ENCODE measurements around the gene EDN1.

GRCh38 chr6:12295558-12296254 lies 5.5 kb downstream of the EDN1 start:
- TF ChIP-seq POLR2AphosphoS5 (IDR thresholded peaks at IDR 0.05; ENCODE audit: borderline replicate concordance, low read depth, low read length) (no peak), EZH2 (IDR thresholded peaks at IDR 0.05) (no peak)

Measured in SK-N-MC (cell line).